HepG2 (cell line): Measurements from ENCODE around the gene SLC41A3. TPM values are rescaled to one million over a fixed set of nuclear protein-coding genes. Genes with fewer than 3 reads are reported as not detected.

ENCODE experiments used
- ATAC-seq: fragments of 200-7000 bp; cut with Tn5 transposase; 3 replicates; pipeline ENCODE4 v1.9.1; 2020; ENCODE audit warnings: mild to moderate bottlenecking, moderate library complexity
- BruUV-seq: library from RNA; stranded (reverse); fragments of 400-500 nt; replicated peaks from 2 replicates; lab custom pipeline; 2021; lab: Mats Ljungman, UMichigan
- CTCF ChIA-PET: fragments of 300-600 bp; formaldehyde crosslinking; extraction: SDS; loops from one replicate; lab custom pipeline; 2021; ENCODE audit warnings: low total read pairs, inconsistent platforms, low intra/inter-chr PET ratio; lab: Yijun Ruan, JAX
- POLR2A ChIA-PET: fragments of 350-600 bp; sonication (Branson Sonifier 250); formaldehyde crosslinking; loops from one replicate; lab custom pipeline; 2020; ENCODE audit warnings: antibody characterized with exemption, inconsistent platforms; lab: Yijun Ruan, JAX
- DNase-seq: peaks from one replicate; pipeline ENCODE4 v3.0.0-alpha.2; 2015; ENCODE audit warnings: low spot score
- FAIRE-seq: peaks from 3 replicates; lab custom pipeline; 2011; peaks lifted over from hg19 to GRCh38; lab: Jason Lieb, UNC
- H2AFZ ChIP-seq: one replicate; pipeline ENCODE4 v1.6.1; 2011; ENCODE audit warnings: low read length, inconsistent platforms
- H3K27ac ChIP-seq: fragments of 300-600 bp; 3 replicates; pipeline ENCODE4 v1.8.0; 2011; ENCODE audit warnings: mixed run types, mild to moderate bottlenecking, mixed read lengths, low read length, inconsistent platforms; ENCODE audit not compliant: insufficient read depth; ENCODE audit errors: extremely low read length
- H3K27me3 ChIP-seq, 2 experiments: fragments of 200-600 bp in 1 of 2; 2 replicates in 1 of 2; 3 replicates in 1 of 2; pipeline versions ENCODE4 v1.6.0 to v1.8.0; 2011; ENCODE audit warnings: low read length in 2 of 2, mild to moderate bottlenecking in 2 of 2, moderate library complexity in 2 of 2, inconsistent platforms in 1 of 2; ENCODE audit not compliant: insufficient read depth in 2 of 2, control insufficient read depth in 1 of 2
- H3K36me3 ChIP-seq, 2 experiments: fragments of 200-600 bp in 1 of 2; replicated peaks in 1 of 2; 2 replicates in 1 of 2; 3 replicates in 1 of 2; pipeline versions ENCODE4 v1.5.1 to v1.8.0; 2011; ENCODE audit warnings: low read length in 2 of 2, inconsistent platforms in 1 of 2; ENCODE audit not compliant: insufficient read depth in 2 of 2, control insufficient read depth in 1 of 2
- H3K4me1 ChIP-seq: 2 replicates; pipeline ENCODE4 v1.5.1; 2012; ENCODE audit warnings: low read length, inconsistent platforms; ENCODE audit not compliant: insufficient read depth
- H3K4me2 ChIP-seq: 2 replicates; pipeline ENCODE4 v1.6.0; 2011; ENCODE audit warnings: low read depth, low read length, inconsistent platforms
- H3K4me3 ChIP-seq, 3 experiments: fragments of 200-600 bp in 1 of 3; sonication (generic), shearing (Covaris generic) in 1 of 3; replicated peaks in 1 of 3; 2 replicates each; pipeline ENCODE4 v1.5.1; 2011 to 2016; ENCODE audit warnings: low read length in 3 of 3, inconsistent platforms in 2 of 3, low read depth in 2 of 3, mild to moderate bottlenecking in 2 of 3, control low read depth in 1 of 3, mixed read lengths in 1 of 3; ENCODE audit not compliant: insufficient read depth in 1 of 3
- H3K79me2 ChIP-seq: one replicate; pipeline ENCODE4 v1.6.1; 2011; ENCODE audit warnings: low read length, inconsistent platforms; ENCODE audit not compliant: insufficient read depth
- H3K9ac ChIP-seq: 2 replicates; pipeline ENCODE4 v1.6.0; 2011; ENCODE audit warnings: mild to moderate bottlenecking, low read depth, low read length, inconsistent platforms; ENCODE audit not compliant: insufficient read depth
- H3K9me3 ChIP-seq: 2 replicates; pipeline ENCODE4 v1.5.1; 2012; ENCODE audit warnings: mild to moderate bottlenecking, low read length
- H4K20me1 ChIP-seq: 2 replicates; pipeline ENCODE4 v1.6.0; 2011; ENCODE audit warnings: inconsistent platforms, mild to moderate bottlenecking, low read length, moderate library complexity; ENCODE audit not compliant: insufficient read depth
- BORCS8-MEF2B ChIP-seq: sonication (generic); formaldehyde crosslinking; IDR thresholded peaks from 2 replicates; pipeline ENCODE4 v1.8.0; 2022; ENCODE audit warnings: mild to moderate bottlenecking, missing genetic modification reagents
- KLF6 ChIP-seq: IDR thresholded peaks from 2 replicates; pipeline ENCODE4 v1.8.0; 2016; ENCODE audit warnings: missing biosample characterization, missing genetic modification reagents
- MXD4 ChIP-seq: IDR thresholded peaks from 2 replicates; pipeline ENCODE4 v1.6.1; 2016; ENCODE audit warnings: mild to moderate bottlenecking, missing biosample characterization, missing genetic modification reagents
- NR2C2 ChIP-seq: sonication (generic); formaldehyde crosslinking; IDR thresholded peaks from 2 replicates; pipeline ENCODE4 v1.4.0; 2020; ENCODE audit warnings: missing genetic modification reagents, mild to moderate bottlenecking, moderate library complexity, borderline replicate concordance
- RBM22 ChIP-seq: fragments of 200-400 bp; formaldehyde crosslinking; optimal IDR thresholded peaks from 2 replicates; pipeline ENCODE3; 2017; ENCODE audit warnings: mild to moderate bottlenecking, low read length, moderate library complexity
- TARDBP ChIP-seq: sonication (generic); formaldehyde crosslinking; IDR thresholded peaks from 2 replicates; pipeline ENCODE4 v1.8.0; 2022; ENCODE audit warnings: mild to moderate bottlenecking, missing genetic modification reagents
- TBP ChIP-seq: sonication (generic); formaldehyde crosslinking; IDR thresholded peaks from 2 replicates; pipeline ENCODE4 v1.5.0; 2020; ENCODE audit warnings: missing genetic modification reagents
- ZNF367 ChIP-seq: sonication (generic); formaldehyde crosslinking; IDR thresholded peaks from 2 replicates; pipeline ENCODE4 v1.4.0; 2020; ENCODE audit warnings: missing genetic modification reagents, borderline replicate concordance
- ZNF761 ChIP-seq: sonication (generic); formaldehyde crosslinking; conservative IDR thresholded peaks from 2 replicates; pipeline ENCODE4 v1.4.0; 2020; ENCODE audit warnings: mild to moderate bottlenecking, missing genetic modification reagents
- ZNF879 ChIP-seq: sonication (generic); formaldehyde crosslinking; IDR thresholded peaks from 2 replicates; pipeline ENCODE4 v1.8.1; 2023; ENCODE audit warnings: missing genetic modification reagents
- WGBS: methylation state at CpG from one replicate; pipeline ENCODE4 v1.1.6; 2017; ENCODE audit warnings: low lambda C conversion rate; 5-methylcytosine and 5-hydroxymethylcytosine counted together
- in situ Hi-C: cut with HindIII; loops from 2 replicates; pipeline ENCODE4 v1.10.0; 2017; ENCODE audit warnings: low pct_unique_long_range_greater_than_20kb; ENCODE audit not compliant: extremely low pct_ligation_motif_present
- intact Hi-C: fragments of 100-400 bp; cut with micrococcal nuclease; formaldehyde crosslinking; loops from one replicate; pipeline ENCODE4 v1.10.0; 2022; ENCODE audit not compliant: unreplicated experiment
- polyA plus RNA-seq, 8 experiments: library from polyadenylated mRNA; depleted of rRNA in 3 of 8; stranded (reverse) in 7 of 8; unstranded in 1 of 8; fragments of >200 nt; fragmentation: Illumina TruSeq in 4 of 8; extraction: Trizol in 4 of 8; gene quantifications; 2 replicates each; pipeline versions ENCODE4 v1.2.1 to v1.2.3, GENCODE V29; 2011 to 2016; ENCODE audit warnings: low read depth in 4 of 8, missing spikeins in 1 of 8, mixed read lengths in 1 of 8; ENCODE audit not compliant: insufficient read depth in 1 of 8
- total RNA-seq, 5 experiments: library from RNA; depleted of rRNA; stranded (reverse); fragments of >200 nt; fragmentation: Illumina TruSeq; extraction: Trizol; gene quantifications; 2 replicates each; pipeline ENCODE4 v1.2.3, GENCODE V29; 2016; ENCODE audit warnings: low read depth in 1 of 5
- TF ChIP-seq, protein P1 (sequence below): sonication (generic); formaldehyde crosslinking; IDR thresholded peaks from 2 replicates; pipeline ENCODE4 v1.9.0; 2021; ENCODE audit warnings: missing genetic modification reagents, mild to moderate bottlenecking, borderline replicate concordance
- TF ChIP-seq, protein P2 (sequence below): sonication (generic); formaldehyde crosslinking; IDR thresholded peaks from 2 replicates; pipeline ENCODE4; 2020; ENCODE audit warnings: missing genetic modification reagents, mild to moderate bottlenecking, borderline replicate concordance
- TF ChIP-seq, protein P3 (sequence below): sonication (generic); formaldehyde crosslinking; IDR thresholded peaks from 2 replicates; pipeline ENCODE4 v1.5.1; 2020; ENCODE audit warnings: missing genetic modification reagents, mild to moderate bottlenecking, borderline replicate concordance
- TF ChIP-seq, protein P4 (sequence below): sonication (generic); formaldehyde crosslinking; IDR thresholded peaks from 2 replicates; pipeline ENCODE4 v1.4.0; 2020; ENCODE audit warnings: missing genetic modification reagents, borderline replicate concordance

SLC41A3 gene
- total and polyA plus RNA-seq, 2 of the 13 experiments (the other 11 are each of a cell fraction or from before 2014, with no cell fraction given) = 26.0 to 71.1 TPM

DNA sequence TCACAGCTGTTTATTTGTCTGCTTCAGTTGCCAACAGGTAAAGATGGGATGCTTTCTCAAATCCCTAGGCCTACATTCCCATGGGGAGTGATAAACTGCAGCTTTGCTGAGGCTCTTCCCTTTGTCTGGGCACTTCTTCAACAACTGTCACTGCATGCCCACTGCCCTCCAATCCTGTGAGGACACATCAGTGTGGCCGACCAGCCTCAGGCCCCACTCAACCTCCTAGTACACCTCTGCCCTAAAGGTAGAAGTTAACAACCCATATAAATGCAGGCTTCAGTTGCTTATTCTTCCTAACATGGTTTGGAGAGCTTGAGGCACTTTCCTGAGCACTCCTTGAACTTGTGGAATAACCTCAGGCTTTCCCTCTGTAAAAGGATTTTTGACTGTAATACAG, 65.4 kb downstream of the SLC41A3 start:
- FAIRE-seq (no peak), ATAC-seq (no peak), DNase-seq (no peak)
- no TSS peak for BruUV-seq
- no peaks in the 10 kb centered on the region for H3K27me3 ChIP-seq
- no peak overlapping the region for H3K4me3 ChIP-seq
- CTCF ChIA-PET = no interaction called here
- no peak overlapping the region for H3K9ac ChIP-seq
- no peak overlapping the region for H2AFZ ChIP-seq
- in situ Hi-C loops (no loop called here), intact Hi-C loops (no loop called here)
- H3K4me2 ChIP-seq = no peak overlapping the region
- no peaks in the 10 kb centered on the region for H3K9me3 ChIP-seq
- H3K79me2 ChIP-seq = no peaks in the 10 kb centered on the region
- no CpG with 5 or more reads among the region's 1 CpG for WGBS
- POLR2A ChIA-PET = no interaction called here
- H4K20me1 ChIP-seq = 0 out of 2 replicates have a peak, but pooled peaks cover 2% of the 10 kb centered on the region
- peaks cover 3 to 4% of the 10 kb centered on the region in 2 experiments; a peak in 3 of 5 replicates for H3K36me3 ChIP-seq
- no peaks in the 10 kb centered on the region for H3K4me1 ChIP-seq
- no peak overlapping the region for H3K27ac ChIP-seq
- TF ChIP-seq TARDBP (CRISPR knock-in tag) (no peak), KLF6 (CRISPR knock-in tag) (no peak), TBP (CRISPR knock-in tag) (no peak), MXD4 (CRISPR knock-in tag) (no peak), ZNF761 (CRISPR knock-in tag) (no peak), ZNF367 (CRISPR knock-in tag) (no peak), RBM22 (no peak), BORCS8-MEF2B (no peak), ZNF879 (CRISPR knock-in tag) (no peak), NR2C2 (CRISPR knock-in tag) (no peak)
- TF ChIP-seq, protein P1, sequence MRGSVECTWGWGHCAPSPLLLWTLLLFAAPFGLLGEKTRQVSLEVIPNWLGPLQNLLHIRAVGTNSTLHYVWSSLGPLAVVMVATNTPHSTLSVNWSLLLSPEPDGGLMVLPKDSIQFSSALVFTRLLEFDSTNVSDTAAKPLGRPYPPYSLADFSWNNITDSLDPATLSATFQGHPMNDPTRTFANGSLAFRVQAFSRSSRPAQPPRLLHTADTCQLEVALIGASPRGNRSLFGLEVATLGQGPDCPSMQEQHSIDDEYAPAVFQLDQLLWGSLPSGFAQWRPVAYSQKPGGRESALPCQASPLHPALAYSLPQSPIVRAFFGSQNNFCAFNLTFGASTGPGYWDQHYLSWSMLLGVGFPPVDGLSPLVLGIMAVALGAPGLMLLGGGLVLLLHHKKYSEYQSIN = no peak
- TF ChIP-seq, protein P2, sequence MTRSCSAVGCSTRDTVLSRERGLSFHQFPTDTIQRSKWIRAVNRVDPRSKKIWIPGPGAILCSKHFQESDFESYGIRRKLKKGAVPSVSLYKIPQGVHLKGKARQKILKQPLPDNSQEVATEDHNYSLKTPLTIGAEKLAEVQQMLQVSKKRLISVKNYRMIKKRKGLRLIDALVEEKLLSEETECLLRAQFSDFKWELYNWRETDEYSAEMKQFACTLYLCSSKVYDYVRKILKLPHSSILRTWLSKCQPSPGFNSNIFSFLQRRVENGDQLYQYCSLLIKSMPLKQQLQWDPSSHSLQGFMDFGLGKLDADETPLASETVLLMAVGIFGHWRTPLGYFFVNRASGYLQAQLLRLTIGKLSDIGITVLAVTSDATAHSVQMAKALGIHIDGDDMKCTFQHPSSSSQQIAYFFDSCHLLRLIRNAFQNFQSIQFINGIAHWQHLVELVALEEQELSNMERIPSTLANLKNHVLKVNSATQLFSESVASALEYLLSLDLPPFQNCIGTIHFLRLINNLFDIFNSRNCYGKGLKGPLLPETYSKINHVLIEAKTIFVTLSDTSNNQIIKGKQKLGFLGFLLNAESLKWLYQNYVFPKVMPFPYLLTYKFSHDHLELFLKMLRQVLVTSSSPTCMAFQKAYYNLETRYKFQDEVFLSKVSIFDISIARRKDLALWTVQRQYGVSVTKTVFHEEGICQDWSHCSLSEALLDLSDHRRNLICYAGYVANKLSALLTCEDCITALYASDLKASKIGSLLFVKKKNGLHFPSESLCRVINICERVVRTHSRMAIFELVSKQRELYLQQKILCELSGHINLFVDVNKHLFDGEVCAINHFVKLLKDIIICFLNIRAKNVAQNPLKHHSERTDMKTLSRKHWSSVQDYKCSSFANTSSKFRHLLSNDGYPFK (CRISPR knock-in tag) = no peak
- TF ChIP-seq, protein P3, sequence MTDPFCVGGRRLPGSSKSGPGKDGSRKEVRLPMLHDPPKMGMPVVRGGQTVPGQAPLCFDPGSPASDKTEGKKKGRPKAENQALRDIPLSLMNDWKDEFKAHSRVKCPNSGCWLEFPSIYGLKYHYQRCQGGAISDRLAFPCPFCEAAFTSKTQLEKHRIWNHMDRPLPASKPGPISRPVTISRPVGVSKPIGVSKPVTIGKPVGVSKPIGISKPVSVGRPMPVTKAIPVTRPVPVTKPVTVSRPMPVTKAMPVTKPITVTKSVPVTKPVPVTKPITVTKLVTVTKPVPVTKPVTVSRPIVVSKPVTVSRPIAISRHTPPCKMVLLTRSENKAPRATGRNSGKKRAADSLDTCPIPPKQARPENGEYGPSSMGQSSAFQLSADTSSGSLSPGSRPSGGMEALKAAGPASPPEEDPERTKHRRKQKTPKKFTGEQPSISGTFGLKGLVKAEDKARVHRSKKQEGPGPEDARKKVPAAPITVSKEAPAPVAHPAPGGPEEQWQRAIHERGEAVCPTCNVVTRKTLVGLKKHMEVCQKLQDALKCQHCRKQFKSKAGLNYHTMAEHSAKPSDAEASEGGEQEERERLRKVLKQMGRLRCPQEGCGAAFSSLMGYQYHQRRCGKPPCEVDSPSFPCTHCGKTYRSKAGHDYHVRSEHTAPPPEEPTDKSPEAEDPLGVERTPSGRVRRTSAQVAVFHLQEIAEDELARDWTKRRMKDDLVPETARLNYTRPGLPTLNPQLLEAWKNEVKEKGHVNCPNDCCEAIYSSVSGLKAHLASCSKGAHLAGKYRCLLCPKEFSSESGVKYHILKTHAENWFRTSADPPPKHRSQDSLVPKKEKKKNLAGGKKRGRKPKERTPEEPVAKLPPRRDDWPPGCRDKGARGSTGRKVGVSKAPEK (CRISPR knock-in tag) = no peak
- TF ChIP-seq, protein P4, sequence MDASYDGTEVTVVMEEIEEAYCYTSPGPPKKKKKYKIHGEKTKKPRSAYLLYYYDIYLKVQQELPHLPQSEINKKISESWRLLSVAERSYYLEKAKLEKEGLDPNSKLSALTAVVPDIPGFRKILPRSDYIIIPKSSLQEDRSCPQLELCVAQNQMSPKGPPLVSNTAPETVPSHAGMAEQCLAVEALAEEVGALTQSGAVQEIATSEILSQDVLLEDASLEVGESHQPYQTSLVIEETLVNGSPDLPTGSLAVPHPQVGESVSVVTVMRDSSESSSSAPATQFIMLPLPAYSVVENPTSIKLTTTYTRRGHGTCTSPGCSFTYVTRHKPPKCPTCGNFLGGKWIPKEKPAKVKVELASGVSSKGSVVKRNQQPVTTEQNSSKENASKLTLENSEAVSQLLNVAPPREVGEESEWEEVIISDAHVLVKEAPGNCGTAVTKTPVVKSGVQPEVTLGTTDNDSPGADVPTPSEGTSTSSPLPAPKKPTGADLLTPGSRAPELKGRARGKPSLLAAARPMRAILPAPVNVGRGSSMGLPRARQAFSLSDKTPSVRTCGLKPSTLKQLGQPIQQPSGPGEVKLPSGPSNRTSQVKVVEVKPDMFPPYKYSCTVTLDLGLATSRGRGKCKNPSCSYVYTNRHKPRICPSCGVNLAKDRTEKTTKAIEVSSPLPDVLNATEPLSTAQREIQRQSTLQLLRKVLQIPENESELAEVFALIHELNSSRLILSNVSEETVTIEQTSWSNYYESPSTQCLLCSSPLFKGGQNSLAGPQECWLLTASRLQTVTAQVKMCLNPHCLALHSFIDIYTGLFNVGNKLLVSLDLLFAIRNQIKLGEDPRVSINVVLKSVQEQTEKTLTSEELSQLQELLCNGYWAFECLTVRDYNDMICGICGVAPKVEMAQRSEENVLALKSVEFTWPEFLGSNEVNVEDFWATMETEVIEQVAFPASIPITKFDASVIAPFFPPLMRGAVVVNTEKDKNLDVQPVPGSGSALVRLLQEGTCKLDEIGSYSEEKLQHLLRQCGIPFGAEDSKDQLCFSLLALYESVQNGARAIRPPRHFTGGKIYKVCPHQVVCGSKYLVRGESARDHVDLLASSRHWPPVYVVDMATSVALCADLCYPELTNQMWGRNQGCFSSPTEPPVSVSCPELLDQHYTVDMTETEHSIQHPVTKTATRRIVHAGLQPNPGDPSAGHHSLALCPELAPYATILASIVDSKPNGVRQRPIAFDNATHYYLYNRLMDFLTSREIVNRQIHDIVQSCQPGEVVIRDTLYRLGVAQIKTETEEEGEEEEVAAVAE (CRISPR knock-in tag) = no peak
